WERI-Rb-1 (cell line): ENCODE measurements around the gene HS6ST1.
"Not testable (repeated sequence)": the region's sequence is repeated elsewhere in the genome, so short reads cannot be mapped to it uniquely, and the experiment has no call there.

Experiments used
- DNase-seq: peaks from one replicate; pipeline ENCODE4 v3.0.0-alpha.2; 2020
- H3K27ac ChIP-seq: fragments of 250-450 bp; sonication (Bioruptor Pico); 2 replicates; pipeline ENCODE4 v1.5.1; 2020; ENCODE audit warnings: mild to moderate bottlenecking, moderate library complexity
- H3K27me3 ChIP-seq: fragments of 250-450 bp; sonication (Bioruptor Pico); 2 replicates; pipeline ENCODE4 v1.5.1; 2021; ENCODE audit warnings: mild to moderate bottlenecking, low read depth, moderate library complexity; ENCODE audit not compliant: insufficient read depth, severe bottlenecking
- H3K36me3 ChIP-seq: fragments of 250-450 bp; sonication (Bioruptor Pico); 2 replicates; pipeline ENCODE4 v1.5.1; 2020; ENCODE audit warnings: mild to moderate bottlenecking, moderate library complexity
- H3K4me3 ChIP-seq: 2 replicates; pipeline ENCODE4 v1.5.1; 2011; ENCODE audit warnings: low read depth, mild to moderate bottlenecking, control low read depth, low read length
- H3K9me3 ChIP-seq: fragments of 250-450 bp; sonication (Bioruptor Pico); 2 replicates; pipeline ENCODE4 v1.5.1; 2021; ENCODE audit warnings: mild to moderate bottlenecking, moderate library complexity; ENCODE audit not compliant: severe bottlenecking
- TF ChIP-seq, protein P1 (sequence below): IDR thresholded peaks from 2 replicates; pipeline ENCODE4 v1.5.1; 2011; ENCODE audit warnings: low read depth, mild to moderate bottlenecking, control low read depth, inconsistent platforms, low read length

HS6ST1 gene

DNA sequence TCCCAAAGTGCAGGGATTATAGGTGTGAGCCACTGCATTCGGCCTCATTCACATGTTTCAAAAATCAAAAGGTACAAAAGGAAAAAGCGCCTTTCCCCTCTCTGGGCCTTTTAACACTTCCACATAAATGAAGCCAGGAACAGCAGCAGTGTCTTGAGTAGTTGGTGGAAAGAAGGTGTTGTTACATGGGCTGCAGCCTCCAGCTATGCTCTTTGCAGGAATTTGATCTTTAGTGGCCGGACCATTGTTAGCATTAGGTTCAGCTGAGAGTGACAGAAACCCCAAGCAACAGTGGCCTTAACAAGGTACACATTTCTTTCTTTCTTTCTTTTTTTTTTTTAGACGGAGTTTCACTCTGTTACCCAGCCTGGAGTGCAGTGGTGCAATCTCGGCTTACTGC, 59.1 kb downstream of the HS6ST1 start:
- Histone ChIP-seq H3K27me3 (no peaks in the 10 kb centered on the region), H3K9me3 (no peaks in the 10 kb centered on the region), H3K36me3 (no peaks in the 10 kb centered on the region), H3K27ac (no peak overlapping the region), H3K4me3 (no peak overlapping the region)
- TF ChIP-seq, protein P1, sequence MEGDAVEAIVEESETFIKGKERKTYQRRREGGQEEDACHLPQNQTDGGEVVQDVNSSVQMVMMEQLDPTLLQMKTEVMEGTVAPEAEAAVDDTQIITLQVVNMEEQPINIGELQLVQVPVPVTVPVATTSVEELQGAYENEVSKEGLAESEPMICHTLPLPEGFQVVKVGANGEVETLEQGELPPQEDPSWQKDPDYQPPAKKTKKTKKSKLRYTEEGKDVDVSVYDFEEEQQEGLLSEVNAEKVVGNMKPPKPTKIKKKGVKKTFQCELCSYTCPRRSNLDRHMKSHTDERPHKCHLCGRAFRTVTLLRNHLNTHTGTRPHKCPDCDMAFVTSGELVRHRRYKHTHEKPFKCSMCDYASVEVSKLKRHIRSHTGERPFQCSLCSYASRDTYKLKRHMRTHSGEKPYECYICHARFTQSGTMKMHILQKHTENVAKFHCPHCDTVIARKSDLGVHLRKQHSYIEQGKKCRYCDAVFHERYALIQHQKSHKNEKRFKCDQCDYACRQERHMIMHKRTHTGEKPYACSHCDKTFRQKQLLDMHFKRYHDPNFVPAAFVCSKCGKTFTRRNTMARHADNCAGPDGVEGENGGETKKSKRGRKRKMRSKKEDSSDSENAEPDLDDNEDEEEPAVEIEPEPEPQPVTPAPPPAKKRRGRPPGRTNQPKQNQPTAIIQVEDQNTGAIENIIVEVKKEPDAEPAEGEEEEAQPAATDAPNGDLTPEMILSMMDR: no peak
- no peak for DNase-seq

DNA sequence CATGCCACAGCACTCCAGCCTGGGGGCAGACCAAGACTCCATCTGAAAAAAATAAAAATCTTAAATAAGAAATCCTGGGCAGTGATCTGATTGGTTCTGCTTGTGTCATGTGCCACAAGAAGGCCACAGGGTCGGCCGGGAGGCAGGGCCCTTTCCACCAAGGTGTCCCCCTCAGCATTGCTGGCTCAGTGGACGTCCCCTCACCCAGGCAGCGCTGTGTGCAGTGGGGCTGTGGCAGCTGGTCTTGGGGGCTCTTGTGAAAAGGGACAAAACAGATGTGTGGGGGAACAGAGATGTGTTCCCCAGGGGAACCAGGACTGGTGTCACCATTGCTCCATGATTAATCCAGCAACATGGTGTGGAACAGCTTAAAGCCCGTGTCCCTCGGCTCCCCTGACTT, 60.5 kb downstream of the HS6ST1 start:
- H3K9me3 ChIP-seq: no peaks in the 10 kb centered on the region
- H3K27ac ChIP-seq: no peak overlapping the region
- no peaks in the 10 kb centered on the region for H3K36me3 ChIP-seq
- no peak overlapping the region for H3K4me3 ChIP-seq
- TF ChIP-seq, protein P1: no peak
- H3K27me3 ChIP-seq: no peaks in the 10 kb centered on the region
- no peak for DNase-seq

DNA sequence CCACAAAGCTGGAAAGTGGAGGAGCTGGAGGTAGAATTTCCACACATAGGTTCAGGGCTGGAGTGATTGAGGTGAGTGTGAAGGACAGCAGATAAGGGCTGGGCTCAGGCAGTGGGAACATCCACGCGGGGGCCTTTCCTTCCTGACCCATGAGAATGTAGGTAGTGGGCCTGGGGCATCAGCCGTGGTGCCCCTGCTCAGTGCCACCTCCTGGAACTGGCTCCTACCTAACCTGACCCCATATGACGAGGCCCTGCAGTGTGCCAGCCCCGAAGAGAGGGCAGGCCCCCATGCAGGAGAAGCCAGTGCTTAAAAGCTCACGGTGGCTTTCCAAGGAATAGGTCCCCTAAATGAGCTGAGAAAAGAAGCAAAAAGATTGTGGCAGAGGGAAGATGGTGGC, 66.2 kb downstream of the HS6ST1 start:
- TF ChIP-seq, protein P1: no peak
- Histone ChIP-seq H3K9me3 (no peaks in the 10 kb centered on the region), H3K27ac (no peak overlapping the region), H3K4me3 (no peak overlapping the region), H3K27me3 (no peaks in the 10 kb centered on the region), H3K36me3 (no peaks in the 10 kb centered on the region)
- DNase-seq: no peak

DNA sequence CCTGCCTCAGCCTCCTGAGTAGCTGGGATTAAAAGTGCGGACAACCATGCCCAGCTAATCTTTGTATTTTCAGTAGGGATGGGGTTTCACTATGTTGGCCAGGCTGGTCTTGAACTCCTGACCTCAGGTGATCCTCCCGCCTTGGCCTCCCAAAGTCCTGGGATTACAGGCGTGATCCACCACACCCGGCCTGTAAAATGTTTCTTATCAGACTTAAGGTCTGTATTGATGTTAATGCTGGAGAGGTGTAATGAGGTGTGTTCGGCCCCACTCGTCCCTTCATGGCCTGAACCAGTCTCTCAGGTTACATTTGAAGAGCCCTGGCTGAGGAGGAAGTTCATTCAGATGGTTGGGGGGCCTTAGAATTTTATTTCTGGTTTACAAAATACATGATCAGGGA, 66.6 kb downstream of the HS6ST1 start:
- not testable (repeated sequence) for DNase-seq, H3K36me3 ChIP-seq, H3K27me3 ChIP-seq, H3K4me3 ChIP-seq, H3K9me3 ChIP-seq, H3K27ac ChIP-seq

DNA sequence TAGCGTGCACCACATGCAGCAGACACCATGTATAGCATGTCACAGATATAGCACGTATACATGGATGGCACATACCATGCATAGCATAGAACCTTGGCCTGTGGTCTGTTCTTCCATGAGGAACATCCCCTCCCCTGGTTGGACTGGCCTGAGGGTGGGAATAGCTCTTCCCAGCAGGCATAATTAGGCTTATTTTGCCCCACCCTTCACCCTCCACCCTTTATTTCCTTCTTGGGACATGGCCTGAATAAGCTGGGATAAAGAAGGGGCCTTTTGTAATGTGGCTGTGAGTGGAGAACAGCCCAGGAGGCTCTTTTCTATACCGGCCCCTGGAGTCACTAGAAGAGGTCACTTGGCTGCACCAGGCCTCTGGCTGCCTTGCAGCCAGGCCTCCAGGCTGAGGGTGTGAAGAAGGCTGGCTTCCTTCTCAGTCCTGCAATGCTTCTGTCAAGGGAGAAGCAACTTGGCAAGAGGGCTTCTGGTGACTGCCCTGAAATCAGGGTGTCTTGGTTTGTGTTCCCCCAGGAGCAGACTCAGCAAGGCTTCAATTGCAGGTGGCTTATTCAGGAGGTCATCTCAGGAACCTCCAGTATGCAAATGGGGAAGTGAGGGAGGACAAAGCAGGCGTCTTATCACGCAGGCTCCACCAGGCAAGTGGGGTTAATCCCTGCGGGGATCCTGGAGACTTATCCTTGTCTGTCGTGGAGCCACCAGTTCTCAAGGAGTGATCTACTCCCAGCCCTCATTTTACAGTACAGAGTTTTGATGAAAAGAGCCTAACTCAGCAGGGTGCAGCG, 68.2 kb downstream of the HS6ST1 start:
- Histone ChIP-seq H3K27me3 (no peaks in the 10 kb centered on the region), H3K9me3 (no peaks in the 10 kb centered on the region), H3K36me3 (no peaks in the 10 kb centered on the region), H3K4me3 (no peak overlapping the region), H3K27ac (peak overlapping the region; percentile 71)
- DNase-seq: peak; percentile 90
- TF ChIP-seq, protein P1: no peak

DNA sequence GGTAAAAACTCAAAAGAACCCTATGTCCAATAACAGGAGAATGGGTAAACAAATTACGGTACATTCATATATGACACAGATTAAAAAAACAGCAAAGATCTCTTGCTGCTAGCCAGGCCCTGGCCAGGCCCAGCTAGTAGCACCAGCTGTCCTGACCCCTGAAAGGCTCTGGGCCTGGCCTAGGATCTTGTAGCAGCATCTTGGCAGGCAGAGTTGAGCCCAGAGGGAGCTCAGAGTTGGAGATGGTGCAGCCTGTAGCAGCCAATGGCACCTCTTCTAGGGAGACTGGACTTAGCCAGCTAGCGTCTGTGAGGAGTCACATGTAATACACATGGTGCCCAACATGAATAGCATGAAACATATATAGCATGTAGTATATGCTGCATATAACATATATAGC, 69.1 kb downstream of the HS6ST1 start:
- Histone ChIP-seq H3K9me3 (no peaks in the 10 kb centered on the region), H3K36me3 (no peaks in the 10 kb centered on the region), H3K27me3 (no peaks in the 10 kb centered on the region), H3K27ac (no peak overlapping the region), H3K4me3 (no peak overlapping the region)
- DNase-seq: no peak
- TF ChIP-seq, protein P1: no peak
